GM23338 (cell line): ENCODE data around the gene TMEM163. TPM values are rescaled to one million over a fixed set of nuclear protein-coding genes. Genes with fewer than 3 reads are reported as not detected.

Source experiments
- ATAC-seq: fragments of 200-7000 bp; cut with Tn5 transposase; 3 replicates; pipeline ENCODE4 v1.9.1; 2020
- DNase-seq: peaks from one replicate; pipeline ENCODE4 v3.0.0-alpha.2; 2015; ENCODE audit warnings: low spot score
- H2AFZ ChIP-seq: fragments of 200-600 bp; sonication (generic); 2 replicates; pipeline ENCODE4 v1.8.0; 2016; ENCODE audit warnings: antibody characterized with exemption, mild to moderate bottlenecking, moderate library complexity
- H3F3A ChIP-seq: fragments of 200-600 bp; sonication (generic); replicated peaks from 2 replicates; pipeline ENCODE4 v1.8.0; 2017; ENCODE audit warnings: antibody characterized with exemption, mixed run types, low read depth
- H3K27ac ChIP-seq: fragments of 200-600 bp; sonication (generic); 2 replicates; pipeline ENCODE4 v1.6.1; 2016; ENCODE audit warnings: low read depth
- H3K27me3 ChIP-seq: fragments of 200-600 bp; sonication (generic); 2 replicates; pipeline ENCODE4 v1.8.0; 2016; ENCODE audit warnings: mild to moderate bottlenecking, mixed run types, moderate library complexity; ENCODE audit not compliant: insufficient read depth
- H3K36me3 ChIP-seq: fragments of 200-600 bp; sonication (generic); 2 replicates; pipeline ENCODE4 v1.8.0; 2016; ENCODE audit warnings: mild to moderate bottlenecking; ENCODE audit not compliant: insufficient read depth
- H3K4me1 ChIP-seq: fragments of 200-600 bp; sonication (generic); 2 replicates; pipeline ENCODE4 v1.8.0; 2016; ENCODE audit warnings: mild to moderate bottlenecking, moderate library complexity; ENCODE audit not compliant: insufficient read depth
- H3K4me2 ChIP-seq: fragments of 200-600 bp; sonication (generic); 2 replicates; pipeline ENCODE4 v1.7.1; 2017; ENCODE audit warnings: mixed run types
- H3K4me3 ChIP-seq: fragments of 200-600 bp; sonication (generic); 2 replicates; pipeline ENCODE4 v1.6.1; 2016; ENCODE audit warnings: mixed run types
- H3K79me2 ChIP-seq: fragments of 200-600 bp; sonication (generic); replicated peaks from 2 replicates; pipeline ENCODE4 v1.8.0; 2017; ENCODE audit warnings: mild to moderate bottlenecking; ENCODE audit not compliant: insufficient read depth
- H3K9me2 ChIP-seq: fragments of 200-600 bp; sonication (generic); 2 replicates; pipeline ENCODE4 v1.8.0; 2017; ENCODE audit not compliant: insufficient read depth
- H4K20me1 ChIP-seq: fragments of 200-600 bp; sonication (generic); replicated peaks from 2 replicates; pipeline ENCODE4 v1.8.0; 2017; ENCODE audit warnings: mild to moderate bottlenecking; ENCODE audit not compliant: insufficient read depth
- H3K27ac Mint-ChIP-seq: 2 replicates; pipeline ENCODE4 v1.8.0; 2020; ENCODE audit warnings: inconsistent platforms, mild to moderate bottlenecking, moderate library complexity, mixed read lengths
- H3K27me3 Mint-ChIP-seq: 3 replicates; pipeline ENCODE4 v1.8.0; 2022; ENCODE audit warnings: low read depth, mild to moderate bottlenecking, moderate library complexity, mixed read lengths, inconsistent platforms; ENCODE audit not compliant: insufficient read depth, poor library complexity
- H3K36me3 Mint-ChIP-seq: 3 replicates; pipeline ENCODE4 v1.8.0; 2021; ENCODE audit warnings: low read depth, mild to moderate bottlenecking, inconsistent platforms, moderate library complexity, mixed read lengths
- H3K4me1 Mint-ChIP-seq: 3 replicates; pipeline ENCODE4 v1.8.0; 2020; ENCODE audit warnings: mild to moderate bottlenecking, inconsistent platforms, mixed read lengths
- H3K4me3 Mint-ChIP-seq: 3 replicates; pipeline ENCODE4 v1.8.0; 2021; ENCODE audit warnings: moderate library complexity, mild to moderate bottlenecking, inconsistent platforms, mixed read lengths
- H3K9me3 Mint-ChIP-seq: 3 replicates; pipeline ENCODE4 v1.8.0; 2020; ENCODE audit warnings: moderate library complexity, mild to moderate bottlenecking, inconsistent platforms, mixed read lengths
- CREB1 ChIP-seq: fragments of 250-450 bp; sonication (Bioruptor Pico); IDR thresholded peaks from 2 replicates; pipeline ENCODE4 v1.5.0; 2020; ENCODE audit warnings: low read depth, mild to moderate bottlenecking, moderate library complexity
- CTCF ChIP-seq, 2 experiments: fragments of 200-600 bp in 1 of 2; sonication (generic) in 1 of 2; conservative IDR thresholded peaks; 2 replicates each; pipeline versions ENCODE4 v1.5.1 to v1.6.1; 2016 to 2017; ENCODE audit warnings: antibody characterized with exemption in 2 of 2, low read depth in 2 of 2, mild to moderate bottlenecking in 2 of 2, moderate library complexity in 1 of 2
- ETS1 ChIP-seq: IDR thresholded peaks from 2 replicates; pipeline ENCODE4 v1.6.1; 2016; ENCODE audit warnings: antibody characterized with exemption
- EZH2 ChIP-seq: fragments of 200-600 bp; sonication (generic); IDR thresholded peaks from one replicate; pipeline ENCODE4 v1.8.0; 2017; ENCODE audit warnings: antibody characterized with exemption, mild to moderate bottlenecking, low read depth; ENCODE audit not compliant: unreplicated experiment
- EZH2phosphoT487 ChIP-seq: fragments of 200-600 bp; sonication (generic); IDR thresholded peaks from one replicate; pipeline ENCODE4 v1.8.1; 2018; ENCODE audit warnings: antibody characterized with exemption; ENCODE audit not compliant: unreplicated experiment
- JUNB ChIP-seq: IDR thresholded peaks from one replicate; pipeline ENCODE4 v1.6.1; 2016; ENCODE audit warnings: antibody characterized with exemption; ENCODE audit not compliant: unreplicated experiment
- NANOG ChIP-seq: IDR thresholded peaks from 2 replicates; pipeline ENCODE4 v1.6.1; 2016; ENCODE audit warnings: antibody characterized with exemption, borderline replicate concordance
- POLR2AphosphoS5 ChIP-seq: IDR thresholded peaks from 2 replicates; pipeline ENCODE4 v1.6.1; 2016; ENCODE audit warnings: antibody characterized with exemption, low read depth
- REST ChIP-seq: IDR thresholded peaks from one replicate; pipeline ENCODE4 v1.6.1; 2018; ENCODE audit warnings: antibody characterized with exemption; ENCODE audit not compliant: unreplicated experiment
- STAT1 ChIP-seq: IDR thresholded peaks from one replicate; pipeline ENCODE4 v1.6.1; 2016; ENCODE audit warnings: antibody characterized with exemption; ENCODE audit not compliant: unreplicated experiment
- ZNF114 ChIP-seq: fragments of 250-450 bp; sonication (Bioruptor Pico); IDR thresholded peaks from 2 replicates; pipeline ENCODE4 v1.5.0; 2020; ENCODE audit warnings: mild to moderate bottlenecking, moderate library complexity
- ZNF331 ChIP-seq: fragments of 250-450 bp; sonication (Bioruptor Pico); IDR thresholded peaks from 2 replicates; pipeline ENCODE4 v1.5.0; 2020; ENCODE audit warnings: low read depth, mild to moderate bottlenecking, moderate library complexity
- ZNF462 ChIP-seq: fragments of 250-450 bp; sonication (Bioruptor Pico); IDR thresholded peaks from 2 replicates; pipeline ENCODE4 v1.5.0; 2020; ENCODE audit warnings: mild to moderate bottlenecking, moderate library complexity
- polyA plus RNA-seq: library from polyadenylated mRNA; unstranded; fragments of >200 nt; fragmentation: Nextera tagmentation; extraction: Ambion mirVana; gene quantifications from 2 replicates; pipeline ENCODE4 v1.2.1, GENCODE V29; 2016
- total RNA-seq: library from RNA; depleted of rRNA; stranded (reverse); fragments of >200 nt; shearing (Covaris generic); gene quantifications from 2 replicates; pipeline ENCODE4 v1.2.3, GENCODE V29; 2014

The TMEM163 gene
- total and polyA plus RNA-seq, 2 experiments from 2014 or later = 1.1 to 1.8 TPM

- Histone ChIP-seq H3K27me3 (no peaks in the 10 kb centered on the region), H3K4me2 (no peak overlapping the region), H4K20me1 (no peaks in the 10 kb centered on the region), H3K4me3 (no peak overlapping the region), H3K27ac (no peak overlapping the region), H3K4me1 (peaks cover 17% of the 10 kb centered on the region), H3F3A (no peaks in the 10 kb centered on the region), H3K79me2 (no peaks in the 10 kb centered on the region), H2AFZ (peak overlapping the region; percentile 93), H3K9me2 (no peaks in the 10 kb centered on the region; the same call in 1 of the 2 replicates), H3K36me3 (no peaks in the 10 kb centered on the region)
- Mint-ChIP-seq H3K4me3 (no peak overlapping the region), H3K27me3 (peaks cover 13% of the 10 kb centered on the region), H3K4me1 (peaks cover 27% of the 10 kb centered on the region), H3K27ac (no peak overlapping the region), H3K36me3 (peaks cover 5% of the 10 kb centered on the region; the same call in 1 of the 3 replicates), H3K9me3 (peaks cover 2% of the 10 kb centered on the region; the same call in 1 of the 3 replicates)
- peak; percentile 22 for DNase-seq
- no peak for TF ChIP-seq REST
- no peak for TF ChIP-seq ZNF114 (CRISPR knock-in tag)
- TF ChIP-seq CTCF (conservative IDR thresholded peaks at IDR 0.05; ENCODE audit: low read depth in 2 of 2) = no peak
- TF ChIP-seq STAT1 = no peak
- TF ChIP-seq CREB1 (CRISPR knock-in tag) = no peak
- TF ChIP-seq POLR2AphosphoS5 = no peak
- no peak for TF ChIP-seq ETS1
- TF ChIP-seq EZH2 = no peak
- no peak for TF ChIP-seq JUNB
- no peak for TF ChIP-seq EZH2phosphoT487
- no peak for TF ChIP-seq NANOG
- no peak for TF ChIP-seq ZNF462 (CRISPR knock-in tag)
- no peak for TF ChIP-seq ZNF331 (CRISPR knock-in tag)
- ATAC-seq = peak; percentile 77
These were observed 12.0 kb downstream of the TMEM163 start for GRCh38 chr2:134706587-134707329.
